ENCODE measurements around the gene SLC16A10.

SLC16A10 gene

GRCh38 chr6:111210194-111210728, 123.0 kb downstream of the SLC16A10 start:
- no peak for DNase-seq (ENCODE audit: low read depth in 1 of 2, low spot score in 1 of 2)

- DNase-seq (ENCODE audit: low read depth in 1 of 2, low spot score in 1 of 2), result no peak
Observed at GRCh38 chr6:111211411-111212030, 124.2 kb downstream of the SLC16A10 start.

- DNase-seq (ENCODE audit: low read depth in 1 of 2, low spot score in 1 of 2), result no peak
Observed at GRCh38 chr6:111212625-111213024, 125.3 kb downstream of the SLC16A10 start.

GRCh38 chr6:111215131-111215530, 127.8 kb downstream of the SLC16A10 start:
- no peak for DNase-seq (ENCODE audit: low read depth in 1 of 2, low spot score in 1 of 2)

GRCh38 chr6:111219785-111220184, 132.5 kb downstream of the SLC16A10 start:
- no peak for DNase-seq (ENCODE audit: low read depth in 1 of 2, low spot score in 1 of 2)

- DNase-seq (ENCODE audit: low read depth in 1 of 2, low spot score in 1 of 2), result no peak
Observed at GRCh38 chr6:111220383-111221031, 133.2 kb downstream of the SLC16A10 start.

GRCh38 chr6:111221804-111222203, 134.5 kb downstream of the SLC16A10 start:
- no peak for DNase-seq (ENCODE audit: low read depth in 1 of 2, low spot score in 1 of 2)

- no peak for DNase-seq (ENCODE audit: low read depth in 1 of 2, low spot score in 1 of 2)
Observed at GRCh38 chr6:111222341-111222740, 135.0 kb downstream of the SLC16A10 start.

GRCh38 chr6:111228094-111228493, 140.8 kb downstream of the SLC16A10 start:
- no peak for DNase-seq (ENCODE audit: low read depth in 1 of 2, low spot score in 1 of 2)

GRCh38 chr6:111230351-111231089, 143.2 kb downstream of the SLC16A10 start:
- DNase-seq (ENCODE audit: low read depth in 1 of 2, low spot score in 1 of 2), result no peak

- DNase-seq (ENCODE audit: low read depth in 1 of 2, low spot score in 1 of 2), result no peak
Observed at GRCh38 chr6:111231090-111231459, 143.8 kb downstream of the SLC16A10 start.

GRCh38 chr6:111237852-111238251, 150.5 kb downstream of the SLC16A10 start:
- no peak for DNase-seq (ENCODE audit: low read depth in 1 of 2, low spot score in 1 of 2)

- DNase-seq (ENCODE audit: low read depth in 1 of 2, low spot score in 1 of 2), result no peak
Observed at GRCh38 chr6:111238464-111239119, 151.3 kb downstream of the SLC16A10 start.

GRCh38 chr6:111239461-111239860, 152.2 kb downstream of the SLC16A10 start:
- no peak for DNase-seq (ENCODE audit: low read depth in 1 of 2, low spot score in 1 of 2)

GRCh38 chr6:111242452-111242851, 155.1 kb downstream of the SLC16A10 start:
- DNase-seq (ENCODE audit: low read depth in 1 of 2, low spot score in 1 of 2), result no peak

- no peak for DNase-seq (ENCODE audit: low read depth in 1 of 2, low spot score in 1 of 2)
Observed at GRCh38 chr6:111243095-111243494, 155.8 kb downstream of the SLC16A10 start.

- DNase-seq (ENCODE audit: low read depth in 1 of 2, low spot score in 1 of 2), result no peak
Observed at GRCh38 chr6:111248789-111249188, 161.5 kb downstream of the SLC16A10 start.

- DNase-seq (ENCODE audit: low read depth in 1 of 2, low spot score in 1 of 2), result no peak
Observed at GRCh38 chr6:111250791-111251354, 163.6 kb downstream of the SLC16A10 start.

GRCh38 chr6:111252726-111253125, 165.4 kb downstream of the SLC16A10 start:
- DNase-seq (ENCODE audit: low read depth in 1 of 2, low spot score in 1 of 2), result no peak

- no peak for DNase-seq (ENCODE audit: low read depth in 1 of 2, low spot score in 1 of 2)
Observed at GRCh38 chr6:111254004-111254778, 166.9 kb downstream of the SLC16A10 start.

All from activated T-helper 1 cell treated with anti-CD3 and anti-CD28 coated beads, Interleukin-2, amount 50 U/mL, for 16 hours (primary cell).